Measurements from ENCODE around the gene LRRC52.
"Not testable (repeated sequence)": the region's sequence is repeated elsewhere in the genome, so short reads cannot be mapped to it uniquely, and the experiment has no call there.

The LRRC52 gene

DNA sequence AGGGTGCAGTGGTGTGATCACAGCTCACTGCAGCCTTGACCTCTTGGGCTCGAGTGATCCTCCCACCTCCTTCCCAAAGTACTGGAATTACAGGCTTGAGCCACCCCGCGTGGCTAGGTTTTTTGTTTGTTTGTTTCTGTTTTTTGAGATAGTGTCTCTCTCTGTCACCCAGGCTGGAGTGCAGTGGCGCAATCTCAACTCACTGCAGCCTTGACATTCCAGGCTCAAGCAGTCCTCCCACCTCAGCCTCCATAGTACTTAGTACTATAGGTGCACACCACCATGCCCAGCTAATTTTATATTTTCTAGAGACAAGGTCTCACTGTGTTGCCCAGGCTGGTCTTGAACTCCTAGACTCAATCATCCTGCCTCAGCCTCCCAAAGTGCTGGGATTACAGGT is 47.6 kb downstream of the LRRC52 start:
- not testable (repeated sequence) for DNase-seq

GRCh38 chr1:165592945-165593823 is 49.4 kb downstream of the LRRC52 start:
- peak; percentile 83 for DNase-seq

DNA sequence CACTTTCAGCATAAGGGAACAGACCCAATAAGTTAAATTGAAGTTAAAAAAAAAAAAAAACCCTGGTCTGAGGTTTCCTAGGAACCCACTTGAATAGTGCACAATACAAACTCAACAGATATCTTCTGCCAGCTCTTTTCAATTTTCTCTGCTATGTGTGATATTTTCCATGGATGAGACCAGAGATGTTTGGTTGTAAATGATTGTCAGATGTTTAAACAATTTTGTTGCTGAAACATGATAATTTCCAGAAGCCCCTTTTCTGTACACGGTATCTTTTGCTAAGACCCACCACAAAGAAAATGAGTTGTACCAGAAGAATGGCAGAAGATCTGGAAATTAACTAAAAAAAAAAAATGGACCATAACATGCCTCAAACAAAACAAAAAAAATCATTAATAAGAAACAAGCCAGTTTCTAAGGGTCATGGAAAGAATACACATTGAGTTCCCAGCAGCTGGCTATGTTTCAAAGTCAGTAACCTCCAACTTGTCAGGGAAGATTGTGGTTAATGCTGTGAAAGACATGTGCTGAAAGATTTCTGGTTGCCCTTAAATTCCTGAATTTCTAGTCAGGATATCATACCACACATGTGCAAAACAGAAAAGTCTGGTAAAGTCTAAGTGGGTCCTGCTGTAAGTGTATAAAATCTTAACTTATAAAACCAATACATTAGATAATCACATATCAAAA is 51.6 kb downstream of the LRRC52 start:
- DNase-seq = no peak

- DNase-seq = peak; percentile 94
These were observed 54.3 kb downstream of the LRRC52 start for GRCh38 chr1:165597883-165598675.

DNA sequence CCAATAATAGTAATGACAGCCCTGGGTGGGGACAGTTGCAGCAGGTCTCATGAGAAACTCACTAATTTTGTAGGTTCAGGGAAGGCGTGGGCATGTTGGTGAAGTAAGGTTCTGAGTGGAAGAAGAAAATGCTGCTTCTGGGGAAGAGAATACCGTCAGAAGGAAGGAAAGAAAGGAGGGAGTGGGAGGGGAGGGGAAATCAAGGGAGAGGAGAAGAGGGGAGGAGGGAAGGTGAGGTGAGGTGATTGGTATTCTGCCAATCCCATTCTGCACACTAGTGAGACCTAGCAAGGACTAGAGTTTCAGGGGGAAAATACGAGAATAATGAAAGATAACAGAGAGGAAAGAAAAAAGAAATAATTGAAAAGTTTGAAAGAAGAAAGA is 54.9 kb downstream of the LRRC52 start:
- DNase-seq = no peak

- DNase-seq = no peak
These were observed 57.0 kb downstream of the LRRC52 start for GRCh38 chr1:165600793-165601192.

- no peak for DNase-seq
These were observed 60.0 kb downstream of the LRRC52 start for GRCh38 chr1:165603810-165604209.

GRCh38 chr1:165605246-165605645 is 61.4 kb downstream of the LRRC52 start:
- DNase-seq = no peak

- DNase-seq = not testable (repeated sequence)
These were observed 62.9 kb downstream of the LRRC52 start for GRCh38 chr1:165606676-165607075.

- DNase-seq = no peak
These were observed 67.1 kb downstream of the LRRC52 start for GRCh38 chr1:165610866-165611265.

- no peak for DNase-seq
These were observed 68.3 kb downstream of the LRRC52 start for GRCh38 chr1:165612062-165612461.

Measured in retina (tissue), 1 donor.